ENCODE results near the gene ANO7. TPM values are rescaled to one million over a fixed set of nuclear protein-coding genes. Genes with fewer than 3 reads are reported as not detected.

The ANO7 gene
- total and polyA plus RNA-seq, 2 of the 13 experiments (the other 11 are each of a cell fraction or from before 2014, with no cell fraction given), result 4.1 to 4.9 TPM

DNA sequence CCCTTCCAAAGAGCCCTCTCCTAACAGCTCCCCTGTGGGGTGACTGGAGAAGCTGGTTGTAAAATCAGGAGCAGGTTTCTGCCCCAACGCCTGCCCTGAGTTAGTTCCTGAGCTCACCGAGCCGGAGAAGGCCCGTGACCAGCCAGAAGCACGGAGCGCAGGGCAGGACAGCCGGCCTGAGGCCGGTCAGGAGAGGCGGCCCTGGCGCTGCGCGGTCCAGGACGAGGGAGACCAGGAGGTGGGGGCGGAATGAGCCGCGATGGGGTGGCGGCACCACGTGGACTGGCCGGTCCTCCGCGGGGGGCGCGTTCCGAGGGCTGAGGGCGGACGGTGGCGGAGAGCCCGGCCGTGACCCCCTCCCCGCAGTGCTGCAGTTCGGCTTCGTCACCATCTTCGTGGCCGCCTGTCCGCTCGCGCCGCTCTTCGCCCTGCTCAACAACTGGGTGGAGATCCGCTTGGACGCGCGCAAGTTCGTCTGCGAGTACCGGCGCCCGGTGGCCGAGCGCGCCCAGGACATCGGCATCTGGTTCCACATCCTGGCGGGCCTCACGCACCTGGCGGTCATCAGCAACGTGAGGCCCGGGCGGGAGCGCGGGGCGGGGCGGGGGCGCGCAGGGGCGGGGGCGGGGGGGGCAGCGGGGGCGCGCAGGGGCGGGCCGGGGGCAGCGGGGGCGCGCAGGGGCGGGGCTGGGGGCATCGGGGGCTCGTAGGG lies 29.0 kb downstream of the ANO7 start (continued):
- no peak for TF ChIP-seq IRX3 (CRISPR knock-in tag; IDR thresholded peaks at IDR 0.05; ENCODE audit: borderline replicate concordance, low read depth)
- TF ChIP-seq PHF8 (CRISPR knock-in tag; IDR thresholded peaks at IDR 0.05), result peak; percentile 88
- TF ChIP-seq, protein P1, sequence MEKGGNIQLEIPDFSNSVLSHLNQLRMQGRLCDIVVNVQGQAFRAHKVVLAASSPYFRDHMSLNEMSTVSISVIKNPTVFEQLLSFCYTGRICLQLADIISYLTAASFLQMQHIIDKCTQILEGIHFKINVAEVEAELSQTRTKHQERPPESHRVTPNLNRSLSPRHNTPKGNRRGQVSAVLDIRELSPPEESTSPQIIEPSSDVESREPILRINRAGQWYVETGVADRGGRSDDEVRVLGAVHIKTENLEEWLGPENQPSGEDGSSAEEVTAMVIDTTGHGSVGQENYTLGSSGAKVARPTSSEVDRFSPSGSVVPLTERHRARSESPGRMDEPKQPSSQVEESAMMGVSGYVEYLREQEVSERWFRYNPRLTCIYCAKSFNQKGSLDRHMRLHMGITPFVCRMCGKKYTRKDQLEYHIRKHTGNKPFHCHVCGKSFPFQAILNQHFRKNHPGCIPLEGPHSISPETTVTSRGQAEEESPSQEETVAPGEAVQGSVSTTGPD (CRISPR knock-in tag; IDR thresholded peaks at IDR 0.05), result no peak
- peak; percentile 69; the same call in 1 of the 2 replicates for TF ChIP-seq ZBTB7B (CRISPR knock-in tag; IDR thresholded peaks at IDR 0.05)
- TF ChIP-seq, protein P2, sequence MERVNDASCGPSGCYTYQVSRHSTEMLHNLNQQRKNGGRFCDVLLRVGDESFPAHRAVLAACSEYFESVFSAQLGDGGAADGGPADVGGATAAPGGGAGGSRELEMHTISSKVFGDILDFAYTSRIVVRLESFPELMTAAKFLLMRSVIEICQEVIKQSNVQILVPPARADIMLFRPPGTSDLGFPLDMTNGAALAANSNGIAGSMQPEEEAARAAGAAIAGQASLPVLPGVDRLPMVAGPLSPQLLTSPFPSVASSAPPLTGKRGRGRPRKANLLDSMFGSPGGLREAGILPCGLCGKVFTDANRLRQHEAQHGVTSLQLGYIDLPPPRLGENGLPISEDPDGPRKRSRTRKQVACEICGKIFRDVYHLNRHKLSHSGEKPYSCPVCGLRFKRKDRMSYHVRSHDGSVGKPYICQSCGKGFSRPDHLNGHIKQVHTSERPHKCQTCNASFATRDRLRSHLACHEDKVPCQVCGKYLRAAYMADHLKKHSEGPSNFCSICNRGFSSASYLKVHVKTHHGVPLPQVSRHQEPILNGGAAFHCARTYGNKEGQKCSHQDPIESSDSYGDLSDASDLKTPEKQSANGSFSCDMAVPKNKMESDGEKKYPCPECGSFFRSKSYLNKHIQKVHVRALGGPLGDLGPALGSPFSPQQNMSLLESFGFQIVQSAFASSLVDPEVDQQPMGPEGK (CRISPR knock-in tag; IDR thresholded peaks at IDR 0.05), result peak; percentile 95
- TF ChIP-seq HMG20B (CRISPR knock-in tag; conservative IDR thresholded peaks at IDR 0.05), result peak; percentile 36; the same call in 1 of the 2 replicates
- TF ChIP-seq KDM5B (CRISPR knock-in tag; IDR thresholded peaks at IDR 0.05; ENCODE audit: borderline replicate concordance), result peak; percentile 97
- peak; percentile 90; the same call in 1 of the 2 replicates for TF ChIP-seq NCOA1 (CRISPR knock-in tag; IDR thresholded peaks at IDR 0.05)
- TF ChIP-seq, protein P3, sequence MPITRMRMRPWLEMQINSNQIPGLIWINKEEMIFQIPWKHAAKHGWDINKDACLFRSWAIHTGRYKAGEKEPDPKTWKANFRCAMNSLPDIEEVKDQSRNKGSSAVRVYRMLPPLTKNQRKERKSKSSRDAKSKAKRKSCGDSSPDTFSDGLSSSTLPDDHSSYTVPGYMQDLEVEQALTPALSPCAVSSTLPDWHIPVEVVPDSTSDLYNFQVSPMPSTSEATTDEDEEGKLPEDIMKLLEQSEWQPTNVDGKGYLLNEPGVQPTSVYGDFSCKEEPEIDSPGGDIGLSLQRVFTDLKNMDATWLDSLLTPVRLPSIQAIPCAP (CRISPR knock-in tag; IDR thresholded peaks at IDR 0.05; ENCODE audit: low read depth), result no peak
- TF ChIP-seq EP300 (IDR thresholded peaks at IDR 0.05; ENCODE audit: low read depth in 2 of 2, low read length in 2 of 2), result 0 out of 4 replicates have a peak, but pooled peaks of 1 of the 2 experiments have one; percentile 28
- TF ChIP-seq EP300 (CRISPR knock-in tag; IDR thresholded peaks at IDR 0.05; ENCODE audit: borderline replicate concordance), result 0 out of 2 replicates have a peak, but pooled peaks have one; percentile 8
- TF ChIP-seq NR2F2 (IDR thresholded peaks at IDR 0.05; ENCODE audit: borderline replicate concordance, low read depth), result no peak
- no peak for TF ChIP-seq TCF7 (IDR thresholded peaks at IDR 0.05; ENCODE audit: low read depth)
- TF ChIP-seq, protein P4, sequence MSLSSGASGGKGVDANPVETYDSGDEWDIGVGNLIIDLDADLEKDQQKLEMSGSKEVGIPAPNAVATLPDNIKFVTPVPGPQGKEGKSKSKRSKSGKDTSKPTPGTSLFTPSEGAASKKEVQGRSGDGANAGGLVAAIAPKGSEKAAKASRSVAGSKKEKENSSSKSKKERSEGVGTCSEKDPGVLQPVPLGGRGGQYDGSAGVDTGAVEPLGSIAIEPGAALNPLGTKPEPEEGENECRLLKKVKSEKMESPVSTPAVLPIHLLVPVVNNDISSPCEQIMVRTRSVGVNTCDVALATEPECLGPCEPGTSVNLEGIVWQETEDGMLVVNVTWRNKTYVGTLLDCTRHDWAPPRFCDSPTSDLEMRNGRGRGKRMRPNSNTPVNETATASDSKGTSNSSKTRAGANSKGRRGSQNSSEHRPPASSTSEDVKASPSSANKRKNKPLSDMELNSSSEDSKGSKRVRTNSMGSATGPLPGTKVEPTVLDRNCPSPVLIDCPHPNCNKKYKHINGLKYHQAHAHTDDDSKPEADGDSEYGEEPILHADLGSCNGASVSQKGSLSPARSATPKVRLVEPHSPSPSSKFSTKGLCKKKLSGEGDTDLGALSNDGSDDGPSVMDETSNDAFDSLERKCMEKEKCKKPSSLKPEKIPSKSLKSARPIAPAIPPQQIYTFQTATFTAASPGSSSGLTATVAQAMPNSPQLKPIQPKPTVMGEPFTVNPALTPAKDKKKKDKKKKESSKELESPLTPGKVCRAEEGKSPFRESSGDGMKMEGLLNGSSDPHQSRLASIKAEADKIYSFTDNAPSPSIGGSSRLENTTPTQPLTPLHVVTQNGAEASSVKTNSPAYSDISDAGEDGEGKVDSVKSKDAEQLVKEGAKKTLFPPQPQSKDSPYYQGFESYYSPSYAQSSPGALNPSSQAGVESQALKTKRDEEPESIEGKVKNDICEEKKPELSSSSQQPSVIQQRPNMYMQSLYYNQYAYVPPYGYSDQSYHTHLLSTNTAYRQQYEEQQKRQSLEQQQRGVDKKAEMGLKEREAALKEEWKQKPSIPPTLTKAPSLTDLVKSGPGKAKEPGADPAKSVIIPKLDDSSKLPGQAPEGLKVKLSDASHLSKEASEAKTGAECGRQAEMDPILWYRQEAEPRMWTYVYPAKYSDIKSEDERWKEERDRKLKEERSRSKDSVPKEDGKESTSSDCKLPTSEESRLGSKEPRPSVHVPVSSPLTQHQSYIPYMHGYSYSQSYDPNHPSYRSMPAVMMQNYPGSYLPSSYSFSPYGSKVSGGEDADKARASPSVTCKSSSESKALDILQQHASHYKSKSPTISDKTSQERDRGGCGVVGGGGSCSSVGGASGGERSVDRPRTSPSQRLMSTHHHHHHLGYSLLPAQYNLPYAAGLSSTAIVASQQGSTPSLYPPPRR (CRISPR knock-in tag; IDR thresholded peaks at IDR 0.05; ENCODE audit: borderline replicate concordance), result peak; percentile 80; the same call in 1 of the 2 replicates
- no peak for TF ChIP-seq ATAD3A (CRISPR knock-in tag; IDR thresholded peaks at IDR 0.05)
- peak; percentile 71; the same call in 1 of the 2 replicates for TF ChIP-seq ZMAT3 (CRISPR knock-in tag; conservative IDR thresholded peaks at IDR 0.05)
- no peak for TF ChIP-seq XBP1 (CRISPR knock-in tag; IDR thresholded peaks at IDR 0.05)
- peak; percentile 90 for TF ChIP-seq KLF15 (CRISPR knock-in tag; IDR thresholded peaks at IDR 0.05; ENCODE audit: borderline replicate concordance)
